Cardiac fibroblast (primary cell): ENCODE data around the gene PEA15.

Source experiments
- DNase-seq, 2 donors: peaks; one replicate each; pipeline versions ENCODE4 v3.0.0 to v3.0.0-alpha.2; 2010; ENCODE audit warnings: low read depth in 2 of 2
- H3K4me3 ChIP-seq, 2 donors: replicated peaks in 1 of 2; 1 replicate in 1 of 2; 2 replicates in 1 of 2; pipeline ENCODE4 v1.5.1; 2011; ENCODE audit warnings: low read depth in 2 of 2, low read length in 2 of 2, mild to moderate bottlenecking in 2 of 2, moderate library complexity in 1 of 2
- CTCF ChIP-seq: IDR thresholded peaks from one replicate; pipeline ENCODE4 v1.5.1; 2011; ENCODE audit warnings: low read depth, mild to moderate bottlenecking, low read length, inconsistent platforms

Gene PEA15

DNA sequence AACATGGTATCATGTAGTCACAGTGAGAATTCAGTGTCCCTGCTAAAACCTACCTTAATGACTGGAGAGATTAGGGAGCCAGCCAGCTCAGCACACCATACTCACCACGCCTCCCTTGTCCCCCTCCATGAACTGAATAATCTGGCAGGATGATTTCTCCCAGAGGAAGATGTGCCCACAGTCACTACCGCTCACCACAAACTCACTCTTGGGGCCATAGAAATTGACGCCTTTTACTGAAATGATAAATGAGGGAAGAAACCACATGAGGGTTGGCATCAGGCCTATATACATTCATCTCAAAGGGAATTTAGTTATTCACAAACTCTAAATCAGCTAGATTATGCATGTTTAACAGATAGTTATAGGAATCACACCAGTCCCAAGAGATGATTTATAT, 17.4 kb downstream of the PEA15 start:
- TF ChIP-seq CTCF: no peak
- no peak for DNase-seq
- H3K4me3 ChIP-seq: no peak overlapping the region

DNA sequence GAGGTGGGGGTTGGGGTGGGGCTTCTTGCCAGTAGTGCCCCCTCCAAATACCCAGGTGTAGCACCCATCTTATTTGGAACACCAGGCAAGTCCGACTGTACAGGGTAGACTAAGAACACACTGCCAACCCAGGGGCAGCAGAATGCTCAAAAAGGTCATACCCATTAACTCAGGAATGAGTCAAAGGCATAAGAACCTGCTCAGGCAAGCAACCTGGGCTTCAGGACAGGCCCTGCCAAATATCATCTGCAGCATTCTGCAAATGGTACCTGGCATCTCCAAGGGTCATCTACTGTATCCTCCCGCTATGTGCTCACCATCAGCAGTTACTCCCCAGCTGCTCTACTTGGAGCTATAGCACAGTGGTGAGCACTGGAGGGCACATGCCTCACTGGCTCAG, 19.4 kb downstream of the PEA15 start:
- no peak for DNase-seq
- no peak overlapping the region for H3K4me3 ChIP-seq
- no peak for TF ChIP-seq CTCF

GRCh38 chr1:160225345-160225744, 20.2 kb downstream of the PEA15 start:
- no peak overlapping the region for H3K4me3 ChIP-seq
- no peak for DNase-seq
- TF ChIP-seq CTCF: no peak

DNA sequence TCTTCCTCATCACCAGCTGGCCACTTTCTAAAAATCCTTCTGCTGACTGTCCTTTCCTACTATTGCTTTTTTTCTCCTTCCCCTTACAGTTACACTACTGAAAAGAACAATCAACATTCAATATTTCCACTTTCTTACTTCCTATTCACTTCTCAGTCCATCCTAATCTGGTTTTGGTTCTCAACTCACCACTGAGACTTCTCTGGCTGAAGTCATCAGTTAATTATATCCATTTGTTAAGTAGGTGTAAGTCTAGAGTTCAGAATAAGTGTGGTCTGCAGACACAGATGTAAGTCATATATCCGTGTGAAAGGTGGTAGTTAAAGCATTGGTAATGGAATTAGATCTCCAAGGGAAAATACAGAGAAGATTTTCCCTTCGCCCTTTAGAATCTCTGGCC, 21.4 kb downstream of the PEA15 start:
- TF ChIP-seq CTCF: no peak
- no peak overlapping the region for H3K4me3 ChIP-seq
- DNase-seq: no peak

- no peak for DNase-seq
- TF ChIP-seq CTCF: no peak
- no peak overlapping the region for H3K4me3 ChIP-seq
These were observed 21.9 kb downstream of the PEA15 start for GRCh38 chr1:160227034-160227433.

DNA sequence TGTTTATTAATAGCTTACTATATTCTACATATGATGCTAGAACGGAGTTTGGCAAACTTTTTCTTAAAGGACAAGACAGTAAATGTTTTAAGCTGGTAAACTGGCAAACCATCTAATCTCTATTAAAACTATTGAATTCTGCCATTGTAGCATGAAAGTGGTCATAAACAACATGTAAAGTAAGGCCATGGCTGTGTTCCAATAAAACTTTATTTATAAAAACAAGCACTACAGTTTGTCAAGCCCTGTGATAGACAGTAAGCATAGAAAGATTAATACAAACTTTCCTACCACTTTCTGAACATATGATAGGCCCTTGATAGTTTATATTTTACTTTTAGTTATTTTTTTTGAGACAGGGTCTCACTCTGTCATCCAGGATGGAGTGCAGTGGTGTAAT, 22.4 kb downstream of the PEA15 start:
- no peak for TF ChIP-seq CTCF
- no peak for DNase-seq
- no peak overlapping the region for H3K4me3 ChIP-seq

DNA sequence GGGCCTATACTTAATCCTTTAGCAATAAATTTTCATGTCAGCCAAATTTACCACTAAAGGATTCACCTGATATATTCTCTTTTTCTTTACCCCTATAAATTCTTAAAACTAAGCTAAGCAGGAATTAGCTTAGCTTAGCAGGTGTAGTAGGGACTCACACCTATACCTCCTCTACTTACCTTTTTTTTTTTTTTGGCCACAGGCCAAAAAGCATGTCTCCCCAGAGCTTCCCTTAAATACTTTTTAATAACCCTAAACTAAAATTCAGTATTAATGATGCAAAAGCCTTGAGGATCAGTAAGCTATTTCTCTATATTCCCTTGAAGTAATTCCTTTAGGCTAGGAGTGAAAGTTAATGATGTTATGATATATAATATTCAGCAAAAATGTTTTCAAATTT, 23.2 kb downstream of the PEA15 start:
- DNase-seq: no peak
- no peak for TF ChIP-seq CTCF
- H3K4me3 ChIP-seq: no peak overlapping the region
